Stimulated activated CD8-positive, alpha-beta memory T cell treated with anti-CD3 and anti-CD28 coated beads, Interleukin-4, amount 100 ng/mL, for 4 hours (primary cell): Measurements from ENCODE around the gene CCDC174.

Experiments
- DNase-seq, 2 donors: peaks; one replicate each; pipeline ENCODE4 v3.0.0-alpha.2; 2020; ENCODE audit warnings: low read depth in 2 of 2, low spot score in 1 of 2

The CCDC174 gene

GRCh38 chr3:14625443-14625842 lies 26.1 kb upstream of the CCDC174 start:
- no peak for DNase-seq

DNA sequence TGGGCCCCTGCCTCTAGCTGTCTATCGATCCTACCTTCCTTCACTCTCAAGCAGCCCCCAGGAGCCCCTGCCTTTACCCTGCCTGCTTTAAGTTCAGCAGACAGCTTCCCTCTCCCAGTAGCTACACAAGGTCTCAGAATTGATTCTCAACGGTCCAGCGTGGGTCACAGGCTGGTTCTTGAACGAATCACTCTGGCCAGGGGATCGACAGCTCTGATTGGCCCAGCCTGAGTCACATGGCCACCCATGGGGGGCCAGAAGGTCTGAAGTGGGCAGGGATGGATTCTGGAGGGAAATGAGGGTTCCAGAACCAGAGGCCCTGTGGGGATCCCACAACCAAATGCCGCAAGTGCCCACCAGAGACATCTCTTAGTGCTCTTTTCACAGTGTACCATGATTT lies 23.7 kb upstream of the CCDC174 start:
- DNase-seq: no peak

- no peak for DNase-seq
Measured at GRCh38 chr3:14628406-14628805, 23.2 kb upstream of the CCDC174 start.

- no peak for DNase-seq
Measured at GRCh38 chr3:14630404-14631100, 21.0 kb upstream of the CCDC174 start.

- no peak for DNase-seq
Measured at GRCh38 chr3:14631101-14631497, 20.5 kb upstream of the CCDC174 start.

DNA sequence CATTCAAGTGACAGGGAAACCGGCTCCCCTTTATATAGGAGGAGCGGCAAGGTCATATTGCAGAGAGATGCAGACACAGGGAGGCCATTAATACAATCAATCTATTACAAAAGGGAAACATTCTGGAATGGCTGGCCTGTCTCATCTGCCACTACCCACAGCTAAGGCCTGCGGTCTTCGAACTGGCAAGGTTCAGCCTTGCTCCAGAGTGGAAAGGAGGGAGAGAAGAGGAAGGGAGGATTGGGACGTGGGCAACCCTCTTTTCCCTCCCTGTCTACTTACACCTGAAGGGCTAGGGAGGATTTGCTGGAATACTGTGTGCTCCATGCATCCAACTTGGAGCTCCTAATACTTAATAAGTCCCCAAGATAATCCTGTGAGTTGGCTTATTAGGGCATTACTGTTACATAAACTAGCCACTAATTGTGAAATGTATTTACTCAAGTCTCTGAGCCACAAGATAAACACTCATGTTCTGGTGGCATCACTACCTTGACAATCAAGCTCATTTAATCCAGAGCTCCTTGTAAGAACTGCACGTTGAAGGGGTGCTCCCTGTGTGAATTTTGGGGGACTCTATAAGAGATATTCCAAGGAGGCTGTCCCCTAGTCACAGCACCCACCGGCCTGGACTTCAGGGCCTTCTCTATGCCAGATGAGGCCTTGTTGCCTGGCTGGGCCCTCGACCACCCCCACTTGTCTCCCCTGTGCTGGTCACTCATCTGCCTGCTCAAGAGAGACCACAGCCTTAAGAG lies 19.7 kb upstream of the CCDC174 start:
- no peak for DNase-seq

DNA sequence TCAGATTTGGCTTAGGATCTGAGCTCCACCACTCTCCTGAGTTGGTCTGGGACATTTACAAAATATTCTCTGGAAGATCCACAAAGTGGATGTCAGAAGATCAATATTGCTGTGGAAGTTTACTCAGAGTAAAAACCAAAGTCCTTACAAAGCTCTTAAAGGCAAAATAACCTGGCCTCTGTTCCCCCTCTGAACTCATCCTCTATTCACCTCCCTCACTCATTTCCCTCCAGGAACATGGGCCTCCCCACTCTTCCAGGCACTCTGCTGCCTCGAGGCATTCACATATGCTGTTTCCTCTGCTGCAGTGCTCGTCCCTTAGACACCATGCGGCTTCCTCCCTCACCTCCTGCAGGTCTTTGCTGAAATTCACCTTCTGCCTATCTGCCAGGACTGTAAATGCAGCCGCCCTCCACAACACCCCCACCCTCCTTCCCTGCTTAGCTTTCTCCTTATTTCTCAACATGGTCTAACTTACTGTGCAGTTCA lies 19.1 kb upstream of the CCDC174 start:
- no peak for DNase-seq

DNA sequence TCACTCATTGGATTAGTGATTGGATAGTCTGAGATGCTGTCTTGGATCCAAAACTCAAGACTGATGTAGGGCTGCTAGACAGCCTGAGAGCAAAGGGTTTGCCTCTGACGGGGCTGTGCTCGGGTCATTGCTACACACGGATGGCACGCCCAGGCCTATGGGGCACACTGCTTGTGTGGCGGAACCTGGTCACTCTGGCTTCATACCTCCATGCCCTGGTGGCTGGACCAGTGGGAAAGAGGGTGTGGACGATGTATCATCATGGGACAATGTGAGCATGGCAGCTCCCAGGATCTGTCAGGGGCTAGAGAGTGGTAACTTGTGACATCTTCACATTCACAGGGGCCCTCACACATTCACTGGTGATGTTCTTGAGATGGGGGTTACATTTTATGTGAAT lies 18.1 kb upstream of the CCDC174 start:
- DNase-seq: no peak

DNA sequence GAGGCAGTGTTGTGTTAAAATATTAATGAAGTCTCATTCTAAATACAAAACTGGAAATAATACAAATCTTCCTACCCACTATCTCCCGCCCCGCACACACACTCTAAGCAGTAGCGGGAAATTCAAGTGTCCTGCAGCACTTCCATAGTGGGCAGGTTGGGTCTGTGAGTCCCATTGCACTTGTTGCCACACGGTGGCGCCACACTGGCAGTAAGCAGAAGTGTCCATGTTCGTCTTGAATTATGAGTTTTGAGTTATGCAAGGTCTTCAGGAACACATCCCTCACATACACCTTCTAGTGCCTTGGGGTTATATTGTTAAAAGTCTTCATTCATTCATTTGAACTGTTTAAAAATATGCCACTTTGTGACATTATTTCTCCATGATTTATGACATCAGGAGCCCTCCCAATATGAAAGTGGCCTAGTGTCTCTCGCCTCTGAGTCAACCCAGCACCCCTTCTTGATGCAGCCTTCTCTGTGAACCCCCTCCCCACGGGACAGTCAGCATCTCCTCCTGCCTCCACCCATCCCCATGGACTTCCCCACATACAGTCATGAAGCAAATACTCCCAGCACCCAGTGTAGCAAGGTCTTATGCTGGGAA lies 17.6 kb upstream of the CCDC174 start:
- DNase-seq: peak in 1 of 2 donors; percentile 28

GRCh38 chr3:14634763-14635400 lies 16.7 kb upstream of the CCDC174 start:
- DNase-seq: no peak

DNA sequence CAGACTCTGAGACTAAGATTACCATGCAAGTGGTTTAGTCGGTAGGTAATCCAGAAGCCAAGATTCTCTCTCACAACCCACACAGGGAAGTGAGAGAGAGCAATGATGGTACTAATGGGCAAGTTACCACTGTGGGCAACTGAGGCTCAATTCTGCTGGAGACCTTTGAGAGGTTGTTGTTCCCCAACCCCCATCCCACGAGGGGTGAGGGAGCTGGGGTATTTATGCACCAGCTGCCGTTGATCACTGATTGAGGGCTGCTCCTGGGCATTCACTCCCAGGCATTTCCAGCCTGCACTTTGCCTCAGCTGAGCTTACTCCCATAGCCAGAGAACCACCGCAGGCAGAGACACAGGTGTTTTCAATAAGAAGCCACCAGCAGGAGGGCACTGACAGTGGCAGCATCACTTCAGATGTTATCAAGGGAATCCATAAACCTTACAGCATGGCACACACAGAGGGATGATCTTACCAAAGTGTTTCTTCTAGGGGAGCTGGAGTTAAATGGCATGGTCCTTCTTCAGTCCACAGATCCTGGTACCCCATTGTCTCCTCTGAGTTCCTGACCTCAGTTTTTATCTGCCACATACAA lies 15.0 kb upstream of the CCDC174 start:
- DNase-seq: no peak

- DNase-seq: no peak
Measured at GRCh38 chr3:14640157-14640562, 11.4 kb upstream of the CCDC174 start.

DNA sequence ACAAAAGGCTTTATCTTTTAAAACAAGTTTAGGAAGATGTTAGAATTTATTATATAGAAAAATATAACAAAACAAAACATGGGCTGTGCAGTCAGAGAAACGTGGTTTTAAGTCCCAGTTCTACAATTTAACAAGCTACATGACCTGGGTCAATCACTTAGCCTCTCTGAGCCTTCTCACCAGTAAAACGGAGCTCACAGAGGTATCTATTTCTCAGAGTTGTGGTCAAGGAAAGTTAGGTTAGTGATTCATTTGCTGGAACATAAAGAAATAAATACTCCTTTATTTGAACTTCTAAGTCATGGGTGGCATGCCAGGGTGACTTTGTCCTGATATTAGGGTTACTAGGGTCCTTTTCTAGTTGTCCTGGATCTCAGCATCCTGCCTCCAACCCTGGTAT lies 10.8 kb upstream of the CCDC174 start:
- no peak for DNase-seq

GRCh38 chr3:14641346-14641745 lies 10.2 kb upstream of the CCDC174 start:
- DNase-seq: no peak

DNA sequence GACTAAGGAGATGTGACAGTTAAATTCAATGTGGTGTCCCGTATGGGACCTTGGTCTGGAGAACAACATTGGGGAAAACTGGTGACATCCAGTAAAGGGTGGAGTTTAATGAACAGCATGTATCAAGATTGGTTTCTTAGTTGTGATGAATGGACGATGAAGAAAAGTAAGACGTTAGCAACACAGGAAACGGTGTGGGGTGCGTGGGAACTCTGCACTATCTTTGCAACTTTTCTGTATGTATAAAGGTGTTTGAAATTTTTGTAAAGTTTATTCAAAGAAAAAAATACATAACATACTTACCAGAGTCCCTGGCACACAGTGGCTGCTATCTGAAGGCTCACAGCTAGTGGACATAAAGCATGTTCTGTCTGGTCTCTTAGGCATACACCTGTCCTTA lies 6.1 kb upstream of the CCDC174 start:
- DNase-seq: no peak

- no peak for DNase-seq
Measured at GRCh38 chr3:14646131-14646573, 5.4 kb upstream of the CCDC174 start.

DNA sequence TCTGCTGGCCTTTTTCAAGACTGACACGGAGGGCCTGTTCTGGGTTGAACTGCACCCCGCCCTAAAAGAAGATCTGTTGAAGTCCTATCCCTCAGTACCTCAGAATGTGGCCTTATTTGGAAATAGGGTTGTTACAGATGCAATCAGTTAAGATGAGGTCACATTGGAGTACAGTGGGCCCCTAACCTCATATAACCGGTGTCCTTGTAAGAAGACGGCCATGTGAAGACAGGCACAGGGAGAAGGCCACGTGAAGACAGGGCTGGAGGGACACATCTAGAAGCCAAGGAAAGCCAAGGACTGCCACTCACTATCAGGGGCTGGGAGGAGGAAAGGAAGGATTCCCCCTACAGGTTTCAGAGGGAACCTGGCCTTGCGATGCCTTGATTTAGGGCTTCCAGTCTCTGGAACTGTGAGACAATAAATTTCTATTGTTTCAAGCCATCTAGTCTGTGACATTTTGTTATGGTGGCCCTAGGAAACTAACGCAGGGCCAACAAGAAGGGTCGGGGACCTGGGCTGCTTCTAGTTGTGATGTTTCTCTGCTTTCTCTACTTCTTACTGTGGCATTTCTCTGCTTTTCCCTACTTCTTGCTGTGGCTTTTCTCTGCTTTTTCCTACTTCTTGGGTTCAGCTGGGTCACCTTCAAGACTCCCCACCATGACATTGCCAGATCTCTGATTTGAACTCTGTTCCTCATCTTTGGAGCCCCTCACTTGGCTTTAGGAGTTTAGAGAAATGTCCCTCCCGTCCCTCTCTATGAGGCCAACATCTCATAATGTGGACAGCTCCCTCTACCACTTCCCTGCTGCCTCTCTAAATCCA lies 4.8 kb upstream of the CCDC174 start:
- DNase-seq: no peak

GRCh38 chr3:14647976-14648955 lies 3.3 kb upstream of the CCDC174 start:
- DNase-seq: no peak

DNA sequence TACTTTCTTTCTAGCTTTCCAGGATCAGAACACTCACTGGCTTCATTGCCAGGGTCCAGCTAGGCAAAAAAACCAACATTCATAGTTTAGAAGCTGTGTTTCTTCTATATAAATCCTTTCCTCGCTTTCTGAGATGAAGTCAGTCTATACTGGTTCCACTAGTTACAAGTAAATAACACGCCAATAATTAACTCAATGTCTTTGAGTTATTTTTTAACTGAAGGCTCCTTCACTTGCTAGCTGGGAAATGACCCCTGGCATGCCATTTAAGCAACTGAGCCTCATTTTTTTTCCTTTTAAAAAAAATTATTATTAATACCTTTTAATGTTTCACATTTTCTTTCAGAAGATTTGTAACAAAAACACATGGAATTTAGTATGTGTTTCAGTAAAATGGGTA lies 2.1 kb upstream of the CCDC174 start:
- no peak for DNase-seq
